ENCODE results near the gene ADARB2. TPM values are rescaled to one million over a fixed set of nuclear protein-coding genes. Genes with fewer than 3 reads are reported as not detected.

ADARB2 gene
- total RNA-seq, 3 donors from 2014 or later (not counting 1 experiment from before 2014, with no cell fraction given) = 0.27 to 0.78 (median 0.40) TPM

- peaks cover 13% of the 10 kb centered on the region for H3K36me3 Mint-ChIP-seq
- H3K4me3 Mint-ChIP-seq = no peak overlapping the region
- no peaks in the 10 kb centered on the region for H3K27me3 ChIP-seq (ENCODE audit: control insufficient read depth, insufficient read depth, low read length)
- WGBS (ENCODE audit: insufficient coverage) = 90% methylated on average over 10 of the region's 10 CpGs
- H3K27ac Mint-ChIP-seq = no peak overlapping the region
- H3K27ac ChIP-seq (ENCODE audit: low read length) = no peak overlapping the region
- H3K36me3 ChIP-seq (ENCODE audit: control insufficient read depth, insufficient read depth, low read length) = no peaks in the 10 kb centered on the region
- H3K4me1 Mint-ChIP-seq = peaks cover 29% of the 10 kb centered on the region in 2 donors
- DNase-seq (no peak), ATAC-seq (no peak)
- H3K9me3 Mint-ChIP-seq = peaks cover 5 to 8% of the 10 kb centered on the region in 2 donors
- H3K27me3 Mint-ChIP-seq (ENCODE audit: low read depth in 2 of 2) = peaks cover 11 to 34% of the 10 kb centered on the region in 2 donors
- no peak for TF ChIP-seq CTCF (IDR thresholded peaks at IDR 0.05)
- no peaks in the 10 kb centered on the region for H3K9me3 ChIP-seq (ENCODE audit: control insufficient read depth, insufficient read depth, low read length)
- H3K4me1 ChIP-seq (ENCODE audit: control insufficient read depth, insufficient read depth, low read length) = peaks cover 15% of the 10 kb centered on the region
- H3K4me3 ChIP-seq (ENCODE audit: low read length) = no peak overlapping the region
- intact Hi-C loops (cut with micrococcal nuclease) = no loop called here
Measured at GRCh38 chr10:1137499-1138163, 599.7 kb downstream of the ADARB2 start.

DNA sequence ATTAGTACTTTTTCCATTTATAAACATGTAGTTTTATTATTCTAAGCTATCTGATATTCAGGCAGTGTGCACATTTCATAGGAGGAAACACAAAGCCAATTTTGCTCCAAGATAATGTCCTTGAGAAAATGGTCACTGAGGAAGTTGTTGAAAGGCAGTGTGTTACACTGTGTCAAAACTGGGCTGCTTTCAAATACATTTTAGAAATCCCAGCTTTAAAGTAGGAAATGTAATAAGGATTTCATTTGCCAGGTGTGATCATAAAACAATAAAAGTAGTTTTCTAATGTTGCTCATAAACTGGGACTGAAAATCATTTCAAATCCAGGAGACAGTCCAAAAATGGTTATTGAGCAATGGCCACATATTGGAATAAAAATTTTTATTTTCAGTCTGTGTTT, 601.1 kb downstream of the ADARB2 start:
- no peak overlapping the region for H3K4me3 Mint-ChIP-seq
- no peaks in the 10 kb centered on the region for H3K9me3 ChIP-seq (ENCODE audit: control insufficient read depth, insufficient read depth, low read length)
- no peak overlapping the region for H3K27ac ChIP-seq (ENCODE audit: low read length)
- DNase-seq (no peak), ATAC-seq (no peak)
- H3K27me3 ChIP-seq (ENCODE audit: control insufficient read depth, insufficient read depth, low read length) = no peaks in the 10 kb centered on the region
- peaks cover 13% of the 10 kb centered on the region for H3K36me3 Mint-ChIP-seq
- H3K4me1 ChIP-seq (ENCODE audit: control insufficient read depth, insufficient read depth, low read length) = peaks cover 18% of the 10 kb centered on the region
- H3K4me3 ChIP-seq (ENCODE audit: low read length) = no peak overlapping the region
- peaks cover 5 to 8% of the 10 kb centered on the region in 2 donors for H3K9me3 Mint-ChIP-seq
- intact Hi-C loops (cut with micrococcal nuclease) = no loop called here
- peaks cover 5% of the 10 kb centered on the region for H3K36me3 ChIP-seq (ENCODE audit: control insufficient read depth, insufficient read depth, low read length)
- H3K27ac Mint-ChIP-seq = no peak overlapping the region
- H3K4me1 Mint-ChIP-seq = peaks cover 33 to 34% of the 10 kb centered on the region in 2 donors
- H3K27me3 Mint-ChIP-seq (ENCODE audit: low read depth in 2 of 2) = peaks cover 9 to 25% of the 10 kb centered on the region in 2 donors
- no peak for TF ChIP-seq CTCF (IDR thresholded peaks at IDR 0.05)

- Histone ChIP-seq H3K4me3 (ENCODE audit: low read length) (no peak overlapping the region), H3K27me3 (ENCODE audit: control insufficient read depth, insufficient read depth, low read length) (no peaks in the 10 kb centered on the region), H3K4me1 (ENCODE audit: control insufficient read depth, insufficient read depth, low read length) (peaks cover 18% of the 10 kb centered on the region), H3K9me3 (ENCODE audit: control insufficient read depth, insufficient read depth, low read length) (no peaks in the 10 kb centered on the region), H3K27ac (ENCODE audit: low read length) (no peak overlapping the region), H3K36me3 (ENCODE audit: control insufficient read depth, insufficient read depth, low read length) (peaks cover 26% of the 10 kb centered on the region)
- H3K9me3 Mint-ChIP-seq = peaks cover 5 to 8% of the 10 kb centered on the region in 2 donors
- H3K27me3 Mint-ChIP-seq (ENCODE audit: low read depth in 2 of 2) = peaks cover 5 to 6% of the 10 kb centered on the region in 2 donors
- H3K27ac Mint-ChIP-seq = peak overlapping the region; percentile 77 to 82
- WGBS (ENCODE audit: insufficient coverage) = 86% methylated on average over 2 of the region's 2 CpGs
- ATAC-seq (no peak), DNase-seq (no peak)
- peaks cover 33 to 34% of the 10 kb centered on the region in 2 donors for H3K4me1 Mint-ChIP-seq
- intact Hi-C loops (cut with micrococcal nuclease) = no loop called here
- TF ChIP-seq CTCF (IDR thresholded peaks at IDR 0.05) = no peak
- no peak overlapping the region for H3K4me3 Mint-ChIP-seq
- H3K36me3 Mint-ChIP-seq = peaks cover 17% of the 10 kb centered on the region
Measured at GRCh38 chr10:1134156-1134555, 603.2 kb downstream of the ADARB2 start.
